Measurements from ENCODE around the gene FAM200B.

- TF ChIP-seq RAD21 (IDR thresholded peaks at IDR 0.05; ENCODE audit: low read length) = peak; percentile 44; the same call in 1 of the 2 replicates
- TF ChIP-seq CTCF (conservative IDR thresholded peaks at IDR 0.05; ENCODE audit: low read depth, low read length) = peak; percentile 22; the same call in 1 of the 2 replicates
- TF ChIP-seq MXI1 (IDR thresholded peaks at IDR 0.05; ENCODE audit: borderline replicate concordance, low read depth, low read length) = peak; percentile 96
- peak; percentile 94 for TF ChIP-seq POLR2A (IDR thresholded peaks at IDR 0.05; ENCODE audit: low read depth, low read length)
- no peak for TF ChIP-seq SMC3 (IDR thresholded peaks at IDR 0.05; ENCODE audit: low read depth, low read length)
- peak; percentile 76; the same call in 1 of the 2 replicates for TF ChIP-seq MAZ (IDR thresholded peaks at IDR 0.05; ENCODE audit: borderline replicate concordance, low read depth, low read length)
- TF ChIP-seq RFX5 (IDR thresholded peaks at IDR 0.05; ENCODE audit: low read depth, low read length) = no peak
- no peak for TF ChIP-seq FOS (IDR thresholded peaks at IDR 0.05; ENCODE audit: low read depth, low read length)
- TF ChIP-seq CEBPB (IDR thresholded peaks at IDR 0.05; ENCODE audit: low read depth, low read length) = no peak
- TF ChIP-seq CHD1 (IDR thresholded peaks at IDR 0.05; ENCODE audit: low read depth, low read length) = no peak
- no peak for TF ChIP-seq RCOR1 (IDR thresholded peaks at IDR 0.05; ENCODE audit: insufficient replicate concordance, low read length)
- no peak for TF ChIP-seq MAFK (IDR thresholded peaks at IDR 0.05; ENCODE audit: low read depth, low read length)
- TF ChIP-seq ELK1 (IDR thresholded peaks at IDR 0.05; ENCODE audit: borderline replicate concordance, low read depth, low read length) = no peak
Observed at GRCh38 chr4:15681372-15682241, at the start of gene FAM200B.

Measured in IMR-90 (cell line).